COLO829 (cell line): ENCODE data around the gene RORB.
"Not testable (repeated sequence)": the region's sequence is repeated elsewhere in the genome, so short reads cannot be mapped to it uniquely, and the experiment has no call there.

Source experiments
- DNase-seq: peaks from one replicate; pipeline ENCODE4 v3.0.0; 2012; ENCODE audit warnings: low spot score

RORB gene

DNA sequence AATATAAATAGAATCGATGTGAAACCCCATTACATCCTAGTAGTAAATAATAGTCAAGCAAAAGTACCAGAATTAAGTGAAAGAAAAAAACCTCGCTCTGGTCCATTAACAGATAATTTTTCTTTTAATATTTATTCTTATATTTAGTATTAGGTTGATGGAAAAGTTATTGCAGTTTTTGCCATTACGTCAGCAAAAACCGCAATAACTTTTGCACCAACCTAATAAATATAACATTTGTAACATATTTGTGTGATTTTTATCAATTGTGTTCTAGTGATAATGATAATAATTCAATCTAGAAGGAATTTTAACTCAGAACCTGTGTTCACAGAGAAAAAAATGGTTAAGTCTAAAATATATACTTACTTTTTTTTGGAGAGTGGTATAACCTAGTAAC, 16.1 kb downstream of the RORB start:
- no peak for DNase-seq

- DNase-seq = no peak
These were observed 20.1 kb downstream of the RORB start for GRCh38 chr9:74517188-74517587.

DNA sequence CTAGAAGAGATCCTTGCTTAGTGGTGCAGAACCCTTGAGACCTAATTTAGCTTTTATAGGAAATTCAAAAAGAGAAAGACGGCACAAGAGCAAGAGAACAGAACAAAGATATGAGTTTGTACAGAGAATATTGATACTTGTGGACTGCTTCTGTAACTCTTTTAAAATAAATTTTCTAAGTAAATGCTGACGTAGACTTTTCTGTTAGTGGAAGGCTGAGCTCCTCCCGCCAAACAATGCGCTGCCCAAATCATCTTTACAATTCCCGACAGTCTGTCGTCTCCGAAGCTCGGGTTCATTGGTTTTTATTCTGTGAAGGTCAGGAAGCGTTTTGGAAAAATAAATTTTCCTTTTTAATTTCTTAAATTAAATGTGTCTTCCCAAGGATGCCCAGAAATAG, 22.3 kb downstream of the RORB start:
- DNase-seq = no peak

- no peak for DNase-seq
These were observed 23.9 kb downstream of the RORB start for GRCh38 chr9:74521009-74521408.

DNA sequence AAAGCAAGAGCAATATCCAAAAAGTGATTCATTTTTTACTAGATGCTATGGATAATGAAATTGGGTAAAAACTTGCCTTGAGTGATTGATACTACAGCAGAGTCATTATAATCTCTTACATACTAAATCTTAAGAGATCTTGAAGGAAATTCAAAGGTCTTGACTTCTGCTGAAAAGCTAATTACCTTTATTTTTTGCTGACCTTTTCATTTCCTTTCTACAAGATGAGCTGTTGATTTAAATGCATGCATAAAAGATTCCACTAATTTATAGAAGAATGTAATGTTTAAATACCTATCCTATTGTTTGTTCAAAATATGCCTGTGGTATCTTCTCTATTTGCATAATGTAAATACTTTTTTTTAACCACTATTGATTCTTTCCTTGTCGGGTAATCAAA, 27.2 kb downstream of the RORB start:
- DNase-seq = no peak

GRCh38 chr9:74526215-74526614, 29.1 kb downstream of the RORB start:
- no peak for DNase-seq

DNA sequence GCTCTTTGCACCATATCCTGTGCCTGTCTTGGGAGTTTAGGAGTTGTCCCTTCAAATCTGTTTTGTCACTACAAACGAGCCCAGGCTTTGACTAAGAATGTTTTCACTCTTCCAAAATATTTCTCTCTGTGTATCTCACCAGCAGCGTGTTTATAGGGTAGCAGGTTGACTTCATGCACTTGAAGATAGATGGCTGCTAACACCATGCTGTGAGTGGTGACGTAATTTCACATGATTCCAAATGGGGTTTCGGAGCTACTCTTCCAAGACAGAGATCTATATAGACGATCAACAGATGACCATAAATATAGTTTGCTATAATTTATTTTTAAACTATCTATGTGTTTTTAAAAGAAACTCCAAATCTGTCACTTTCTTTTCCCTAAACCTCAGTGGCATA, 30.6 kb downstream of the RORB start:
- no peak for DNase-seq

DNA sequence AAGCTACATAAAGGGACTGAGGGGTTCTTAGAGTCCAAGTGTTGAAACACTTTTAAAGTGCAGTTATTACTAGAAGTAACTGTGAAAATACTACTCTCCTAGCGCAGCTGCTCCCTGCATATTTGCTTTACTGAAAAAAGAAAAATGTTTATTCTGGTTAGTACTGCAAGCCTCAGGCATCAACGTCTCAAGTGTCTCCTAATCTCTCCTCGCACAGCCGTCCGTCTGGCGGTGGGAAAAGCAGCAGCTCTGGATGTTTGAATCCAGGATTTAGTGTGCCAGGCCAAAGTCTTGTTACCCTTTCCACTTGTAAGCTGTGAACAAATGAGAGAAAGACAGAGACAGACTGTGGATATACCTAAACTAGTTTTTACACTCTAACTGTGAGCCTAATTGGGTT, 31.1 kb downstream of the RORB start:
- DNase-seq = no peak

DNA sequence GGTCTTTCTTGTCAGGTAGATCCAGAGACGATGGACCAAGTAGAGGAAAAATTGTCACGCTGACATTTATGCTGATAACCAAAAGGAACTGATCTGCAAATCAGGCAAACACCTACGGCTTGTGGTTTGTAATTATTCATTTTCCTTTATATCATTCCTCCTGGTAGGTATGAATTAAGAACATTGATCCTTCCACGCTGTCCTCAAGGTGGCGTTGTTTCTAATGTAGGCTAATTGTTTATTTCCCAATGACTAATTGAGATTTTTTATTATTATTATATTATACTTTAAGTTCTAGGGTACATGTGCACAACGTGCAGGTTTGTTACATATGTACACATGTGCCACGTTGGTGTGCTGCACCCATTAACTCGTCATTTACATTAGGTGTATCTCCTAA, 33.3 kb downstream of the RORB start:
- not testable (repeated sequence) for DNase-seq

- no peak for DNase-seq
These were observed 36.1 kb downstream of the RORB start for GRCh38 chr9:74533253-74533652.

DNA sequence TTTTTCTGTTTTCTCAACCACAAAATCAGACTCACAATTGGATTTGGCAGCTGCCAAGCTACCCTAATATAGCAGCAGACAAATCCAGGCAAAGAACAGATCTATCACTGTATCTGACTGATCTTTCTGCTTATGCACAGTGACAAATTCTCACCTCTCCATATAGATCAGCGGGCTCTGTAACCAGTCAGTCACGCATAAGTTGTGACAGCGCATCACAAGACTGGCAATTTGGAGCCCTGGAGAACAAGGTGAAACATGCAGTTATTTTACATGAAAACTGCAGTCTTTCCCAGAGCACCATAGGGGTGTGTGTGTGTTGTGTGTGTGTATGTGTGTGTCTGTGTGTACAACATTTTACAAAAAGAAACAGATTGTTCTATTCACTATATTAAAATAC, 37.7 kb downstream of the RORB start:
- no peak for DNase-seq

DNA sequence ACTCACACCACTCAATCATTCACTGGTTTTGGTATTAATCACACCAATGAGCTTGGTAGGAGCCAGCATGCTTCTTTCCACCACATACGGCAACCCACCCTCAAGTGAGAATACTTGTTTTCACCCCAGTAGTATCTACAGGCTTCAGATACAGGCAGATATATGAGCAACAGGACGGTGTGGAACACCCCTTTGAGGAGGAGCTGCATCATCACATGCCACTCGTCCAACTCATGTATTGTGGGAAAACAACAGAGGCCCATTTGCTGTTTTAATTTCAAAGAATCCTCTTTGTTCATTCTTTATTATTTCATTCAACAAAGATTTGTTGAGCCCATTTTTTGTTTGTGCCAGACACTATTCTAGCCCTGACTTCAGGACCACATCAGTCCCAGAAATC, 46.0 kb downstream of the RORB start:
- no peak for DNase-seq

DNA sequence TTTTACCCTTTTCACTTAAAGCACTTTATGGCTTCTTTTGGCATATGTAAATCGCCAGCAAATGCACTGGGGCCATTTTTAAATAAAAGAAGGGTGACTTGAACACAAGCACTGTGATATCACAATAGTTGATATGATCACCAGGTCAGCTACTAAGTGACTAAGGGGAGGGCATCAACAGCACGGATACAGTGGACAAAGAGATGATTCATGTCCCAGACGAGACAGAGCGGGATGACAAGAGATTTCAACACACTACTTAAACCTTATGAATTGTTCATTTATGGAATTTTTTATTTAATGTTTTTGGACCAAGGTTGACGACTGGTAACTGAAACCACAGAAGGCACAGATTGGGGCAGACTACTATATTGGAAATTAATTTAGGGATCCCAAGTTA, 54.1 kb downstream of the RORB start:
- no peak for DNase-seq

- no peak for DNase-seq
These were observed 57.8 kb downstream of the RORB start for GRCh38 chr9:74554751-74555419.

DNA sequence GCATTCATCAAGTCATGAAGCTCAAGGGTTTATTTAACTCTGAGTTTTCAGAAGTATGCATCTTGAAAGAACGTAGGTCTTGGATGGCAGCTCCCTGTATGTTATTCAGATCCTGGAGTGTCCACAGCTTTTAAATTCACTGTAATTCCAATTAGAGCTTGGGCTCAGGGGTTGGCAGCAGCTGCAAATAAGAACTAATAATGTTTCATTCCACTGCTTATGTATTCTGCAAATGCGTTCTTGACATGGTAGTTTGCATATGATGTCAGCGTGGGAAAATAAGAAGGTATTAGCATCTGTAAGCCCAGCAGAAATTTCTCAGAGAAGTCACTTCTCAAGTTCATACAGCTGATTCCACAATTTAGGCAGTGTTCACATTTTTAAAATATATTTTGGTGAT, 58.4 kb downstream of the RORB start:
- no peak for DNase-seq

DNA sequence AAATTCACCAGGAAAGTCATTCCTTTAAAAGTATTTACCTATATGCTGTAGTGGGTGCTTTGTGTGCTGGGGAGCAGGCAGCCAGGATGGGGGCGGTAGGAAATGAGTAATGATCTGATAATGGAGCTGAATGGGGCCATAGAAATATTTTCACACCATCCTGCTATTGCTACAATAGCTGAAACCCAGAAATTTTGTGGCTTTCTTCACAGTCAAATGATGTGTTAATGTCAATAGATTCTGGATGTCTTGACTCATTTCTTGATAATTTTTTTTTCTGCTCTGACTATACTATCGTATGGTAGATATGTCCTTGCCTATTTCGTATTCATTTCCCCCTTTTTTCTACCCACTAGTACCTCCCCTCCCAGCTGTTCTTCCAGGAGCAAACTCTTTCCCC, 59.5 kb downstream of the RORB start:
- DNase-seq = peak; percentile 78

DNA sequence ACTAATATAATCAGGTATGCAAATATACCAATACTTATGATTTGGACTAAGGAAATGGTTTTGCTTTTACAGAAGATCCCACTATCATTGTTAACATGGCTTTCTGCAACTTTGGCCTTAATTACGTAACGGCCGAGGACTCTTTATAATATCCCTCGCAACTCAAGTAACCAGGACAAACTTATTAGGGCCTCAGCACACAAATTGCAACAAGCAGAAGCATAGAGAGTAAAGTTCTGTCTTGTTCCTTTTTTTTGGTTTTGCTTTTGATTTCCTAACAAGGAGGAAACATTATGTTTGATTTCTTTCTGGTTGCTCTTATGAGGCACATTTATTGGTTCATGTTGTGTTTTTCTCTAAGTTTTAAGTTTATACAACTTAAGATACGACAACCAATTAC, 60.4 kb downstream of the RORB start:
- DNase-seq = no peak

- DNase-seq = no peak
These were observed 65.5 kb downstream of the RORB start for GRCh38 chr9:74562611-74563010.

- DNase-seq = peak; percentile 35
These were observed 73.9 kb downstream of the RORB start for GRCh38 chr9:74570879-74571512.

GRCh38 chr9:74573640-74574191, 76.6 kb downstream of the RORB start:
- DNase-seq = peak; percentile 83

GRCh38 chr9:74576176-74576575, 79.0 kb downstream of the RORB start:
- no peak for DNase-seq

- no peak for DNase-seq
These were observed 80.8 kb downstream of the RORB start for GRCh38 chr9:74577956-74578355.

GRCh38 chr9:74589576-74589975, 92.4 kb downstream of the RORB start:
- DNase-seq = no peak

DNA sequence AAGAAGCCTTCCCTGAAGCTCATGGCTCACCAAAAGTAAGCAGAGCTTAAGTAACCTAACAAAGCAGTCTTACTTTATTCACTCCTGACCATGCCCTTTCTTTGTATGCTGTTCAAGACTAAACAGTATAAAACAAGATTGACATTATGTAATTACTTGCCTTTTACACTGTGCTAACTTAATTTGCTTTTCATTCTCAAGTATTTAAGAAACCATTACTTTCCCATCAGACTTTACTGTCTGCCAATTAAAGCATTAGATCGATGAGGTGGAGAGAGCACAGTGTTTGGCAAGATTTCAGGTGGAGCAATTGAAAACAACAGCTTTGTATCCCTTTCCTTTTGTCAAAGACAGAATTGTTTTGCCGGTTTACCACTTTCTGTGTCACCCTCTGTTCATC, 98.2 kb downstream of the RORB start:
- DNase-seq = no peak
